Stimulated activated CD8-positive, alpha-beta memory T cell treated with anti-CD3 and anti-CD28 coated beads, Interleukin-15, amount 100 ng/mL, for 48 hours (primary cell): Measurements from ENCODE around the gene BTBD9.

Experiments
- DNase-seq, 2 donors: peaks; one replicate each; pipeline ENCODE4 v3.0.0-alpha.2; 2020; ENCODE audit warnings: low read depth in 2 of 2

BTBD9 gene

DNA sequence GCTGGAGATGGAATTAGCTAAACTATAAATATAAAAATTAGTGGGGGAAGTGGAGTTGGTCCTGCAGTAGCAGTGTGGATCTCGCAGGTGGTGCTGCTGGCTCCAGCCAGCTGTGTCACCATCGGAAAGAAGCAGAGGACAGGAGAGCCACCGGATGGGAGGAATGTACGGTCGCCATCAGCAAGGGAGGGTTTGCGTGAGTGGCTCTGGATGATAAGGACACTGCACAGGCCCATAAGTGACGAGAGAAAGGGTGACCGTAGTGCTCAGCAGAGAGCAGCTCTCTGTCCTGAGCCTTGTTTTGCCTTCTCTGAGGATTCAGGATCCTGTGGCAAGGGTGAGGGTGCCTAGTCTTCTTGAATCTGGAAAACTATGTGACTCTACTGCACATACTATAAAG is 441.5 kb downstream of the BTBD9 start:
- DNase-seq = no peak

GRCh38 chr6:38195113-38195635 is 444.6 kb downstream of the BTBD9 start:
- DNase-seq = no peak

DNA sequence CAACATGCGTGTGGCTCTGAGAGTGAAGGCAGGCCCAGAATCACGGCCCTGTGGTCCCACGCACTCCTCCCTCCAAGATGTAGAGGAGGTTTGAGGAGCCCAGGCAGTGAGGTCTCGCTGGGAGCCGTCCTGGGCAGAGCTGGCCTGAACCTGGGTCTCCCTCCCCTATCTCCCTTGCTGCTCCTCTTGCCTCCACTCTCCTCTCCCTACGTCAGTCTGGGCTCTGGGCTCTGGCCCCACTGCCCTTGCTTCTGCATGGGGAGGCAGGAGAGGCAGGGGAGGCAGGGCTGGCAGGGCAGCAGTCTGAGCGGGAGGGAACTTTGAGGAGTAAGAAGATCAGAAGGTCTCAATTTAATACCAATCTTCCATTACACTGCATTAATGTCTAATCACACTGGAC is 445.1 kb downstream of the BTBD9 start:
- no peak for DNase-seq

DNA sequence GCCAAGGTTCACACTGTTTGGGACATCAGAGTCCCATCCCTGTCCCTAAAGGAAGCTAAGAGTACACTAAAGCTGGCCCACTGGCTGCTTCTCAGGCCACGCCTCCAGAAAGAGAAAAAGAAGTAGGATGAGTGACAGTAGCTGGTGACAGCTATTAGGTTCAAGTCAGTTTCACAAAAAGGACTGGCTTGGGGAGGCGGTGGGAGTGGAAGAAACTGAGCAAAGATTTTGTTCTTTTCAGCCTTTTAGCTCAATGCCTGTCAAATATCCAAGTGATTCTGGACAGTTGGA is 445.5 kb downstream of the BTBD9 start:
- no peak for DNase-seq

- DNase-seq = no peak
Observed at GRCh38 chr6:38193481-38194281, 446.0 kb downstream of the BTBD9 start.

DNA sequence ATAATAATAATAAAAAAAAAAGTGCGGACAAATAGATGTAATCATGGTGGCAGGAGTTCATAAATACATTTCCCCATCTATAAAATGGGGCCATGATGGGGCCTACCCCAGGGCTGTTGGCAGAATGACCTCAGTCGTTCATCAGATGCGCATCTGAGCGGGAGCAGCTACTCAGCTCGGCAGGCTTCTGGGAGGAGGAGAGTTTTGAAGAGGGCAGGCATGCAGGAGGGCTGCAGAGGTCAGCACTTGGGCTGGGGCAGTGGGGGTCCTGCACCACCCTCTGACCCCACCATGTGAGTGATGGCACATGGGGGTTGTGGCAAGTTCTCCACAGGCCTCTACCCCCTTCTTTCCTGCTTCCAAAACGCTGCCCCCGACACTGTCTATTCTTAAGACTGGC is 446.7 kb downstream of the BTBD9 start:
- DNase-seq = no peak

DNA sequence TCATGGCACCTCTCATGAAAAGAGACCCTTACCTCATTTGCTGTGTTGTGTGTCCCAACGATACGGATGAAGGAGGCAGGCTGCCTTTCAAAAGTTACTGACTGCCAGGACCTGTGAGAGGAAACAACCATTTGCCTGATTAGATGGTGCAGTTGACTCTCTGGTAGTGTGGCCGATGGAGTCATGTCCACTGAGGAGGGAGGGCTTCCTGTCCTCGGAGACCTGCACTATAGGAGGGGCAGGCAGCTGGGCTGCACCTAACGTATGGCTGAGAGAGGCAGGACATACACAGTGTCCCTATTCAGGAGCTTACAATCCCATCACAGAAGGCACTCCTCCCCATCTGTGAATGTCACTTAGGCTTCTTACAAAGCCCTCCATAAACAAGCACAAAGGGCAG is 447.2 kb downstream of the BTBD9 start:
- DNase-seq = no peak

DNA sequence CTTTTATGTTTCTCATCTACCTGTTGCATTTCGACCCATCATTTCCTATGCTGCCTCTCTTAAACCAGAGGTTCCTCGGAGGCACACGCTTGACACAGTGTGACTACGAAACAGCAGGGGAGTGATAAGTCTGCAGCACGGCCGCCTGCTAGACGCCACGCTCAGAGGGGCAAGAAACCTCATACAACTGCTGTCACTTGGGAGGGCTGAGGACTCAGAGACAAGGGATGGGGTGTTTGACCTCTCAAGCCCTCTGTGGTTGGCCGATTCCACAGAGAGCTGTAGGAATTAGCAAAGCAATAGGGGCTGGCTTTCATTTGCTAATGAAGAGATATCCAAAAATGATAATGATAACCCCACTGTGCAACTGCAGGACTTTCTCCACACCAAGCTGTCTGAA is 447.7 kb downstream of the BTBD9 start:
- DNase-seq = no peak

DNA sequence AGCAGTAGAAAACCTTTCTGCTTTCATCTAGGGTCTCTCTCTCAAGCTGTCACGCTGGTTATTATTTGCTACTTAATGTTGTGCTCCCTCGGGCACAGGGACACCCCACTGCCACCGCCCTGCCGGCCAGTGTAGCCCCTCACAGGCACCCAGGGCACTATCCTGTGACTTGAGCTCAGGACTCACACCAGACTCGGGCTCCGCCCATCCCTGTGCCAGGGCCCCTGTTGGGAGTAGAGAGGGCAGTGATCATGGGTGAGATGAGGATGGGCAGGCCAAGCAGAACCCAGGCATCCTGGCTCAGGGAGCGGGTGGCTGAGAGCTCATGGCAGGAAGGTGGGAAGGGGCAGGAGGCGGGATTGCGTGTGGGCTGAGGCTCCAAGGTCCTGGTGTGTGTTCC is 448.3 kb downstream of the BTBD9 start:
- no peak for DNase-seq

DNA sequence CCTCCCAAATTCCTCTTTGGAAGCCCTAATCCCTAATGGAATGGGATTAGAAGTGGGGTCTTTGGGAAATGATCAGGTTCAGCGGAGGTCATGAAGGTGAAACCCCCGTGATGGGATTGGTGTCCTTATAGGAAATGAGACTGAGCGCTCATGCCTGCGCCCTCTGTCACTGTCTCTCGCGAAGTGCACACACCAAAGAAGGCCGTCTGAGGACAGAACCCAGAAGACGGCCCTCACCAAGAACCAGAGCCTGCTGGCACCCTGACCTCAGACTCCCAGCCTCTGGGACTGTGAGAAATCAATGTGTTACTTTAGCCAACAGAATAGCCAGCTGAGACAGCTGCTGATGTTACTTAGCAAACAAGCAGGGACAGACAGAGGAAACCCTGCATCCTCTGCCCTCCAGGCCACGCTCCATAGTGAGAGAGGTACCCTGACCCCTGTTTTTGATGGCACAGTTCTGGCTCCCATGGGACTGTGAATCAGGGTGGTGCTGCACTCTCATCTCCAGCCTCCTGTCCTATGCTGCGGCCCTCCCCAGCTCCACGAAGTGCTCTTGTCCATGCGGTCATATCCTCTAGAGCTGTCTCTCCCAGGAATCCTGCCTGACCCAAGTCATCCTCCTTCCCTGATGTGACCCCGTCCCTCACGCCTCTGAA is 450.9 kb downstream of the BTBD9 start:
- DNase-seq = no peak

- no peak for DNase-seq
Observed at GRCh38 chr6:38187811-38188590, 451.7 kb downstream of the BTBD9 start.

DNA sequence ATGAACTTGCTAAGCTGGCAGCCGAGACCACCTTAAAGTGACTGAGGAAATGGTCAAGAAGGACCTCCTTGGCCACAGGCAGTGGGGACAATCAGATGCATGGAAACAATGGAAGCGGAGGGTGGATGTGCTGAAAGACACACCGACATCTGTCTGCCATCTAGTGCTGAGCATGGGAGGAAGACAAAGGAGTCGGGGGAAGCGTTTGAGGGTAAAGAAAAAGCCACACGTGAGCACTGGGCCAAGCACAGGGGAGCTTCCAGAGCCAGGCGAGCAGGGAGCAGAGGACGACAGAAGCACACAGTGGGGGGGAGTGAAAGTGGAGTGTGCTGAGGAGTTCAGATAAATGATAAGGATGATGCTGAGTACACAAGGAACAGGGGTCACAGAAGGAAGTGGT is 452.4 kb downstream of the BTBD9 start:
- no peak for DNase-seq

DNA sequence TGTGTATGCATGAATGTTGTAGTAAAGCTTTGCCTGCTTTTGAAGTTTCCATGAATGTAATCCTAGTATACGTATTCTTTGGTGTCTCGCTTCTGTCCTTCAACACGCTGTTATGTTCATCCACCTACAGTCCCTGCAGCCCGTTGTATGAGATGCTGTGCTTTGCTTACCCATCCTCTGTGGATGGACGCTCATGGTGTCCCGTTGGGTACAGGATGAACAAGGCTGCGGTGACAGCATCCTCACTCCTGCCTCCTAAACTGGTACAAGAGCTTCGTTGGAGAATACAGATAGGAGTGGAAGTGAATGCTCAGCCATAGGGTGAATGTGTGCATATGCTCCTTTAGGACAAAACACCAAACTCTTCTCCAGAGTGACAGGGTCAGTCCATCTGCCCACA is 454.0 kb downstream of the BTBD9 start:
- no peak for DNase-seq

DNA sequence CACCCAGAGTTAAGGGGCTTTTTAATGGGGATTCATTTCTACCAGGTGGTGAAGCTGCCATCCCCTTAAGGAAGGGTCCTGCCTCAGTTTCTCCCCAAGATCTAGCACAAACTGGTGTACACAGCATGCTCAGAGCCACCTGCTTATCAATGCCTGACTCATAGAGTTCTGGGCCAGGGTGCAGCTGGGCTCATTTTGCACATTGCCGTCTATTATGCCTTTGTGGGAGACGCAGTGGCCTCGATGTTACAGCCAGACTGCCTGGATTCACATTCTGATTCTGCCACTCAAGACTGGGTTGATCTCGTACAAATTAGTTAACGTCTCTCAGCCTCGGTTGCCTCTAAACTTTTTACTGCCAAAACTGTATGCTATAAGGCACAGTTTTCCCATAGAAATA is 454.5 kb downstream of the BTBD9 start:
- DNase-seq = no peak

GRCh38 chr6:38184585-38185080 is 455.1 kb downstream of the BTBD9 start:
- DNase-seq = no peak

GRCh38 chr6:38183856-38184584 is 455.7 kb downstream of the BTBD9 start:
- DNase-seq = no peak

- no peak for DNase-seq
Observed at GRCh38 chr6:38182426-38182825, 457.3 kb downstream of the BTBD9 start.

DNA sequence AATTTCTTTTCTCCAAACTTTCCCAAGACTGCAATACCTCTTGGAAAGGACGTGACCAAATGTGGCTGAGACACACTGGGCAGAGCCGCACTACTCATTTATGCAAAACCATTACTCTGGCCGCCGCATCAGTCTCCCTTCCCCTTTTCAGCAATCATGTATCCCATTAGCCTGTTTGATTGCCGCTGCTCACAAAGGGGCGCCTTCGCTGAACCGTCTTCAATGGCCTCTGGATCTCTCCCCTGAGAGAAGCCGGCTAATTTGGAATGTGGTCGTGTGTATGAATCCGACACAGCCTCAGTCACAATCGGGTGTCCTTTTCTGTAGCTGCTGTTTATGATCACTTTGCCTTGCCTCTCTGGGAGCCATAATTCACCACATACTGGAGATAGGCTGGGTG is 459.1 kb downstream of the BTBD9 start:
- no peak for DNase-seq

- DNase-seq = no peak
Observed at GRCh38 chr6:38179794-38180430, 459.8 kb downstream of the BTBD9 start.

DNA sequence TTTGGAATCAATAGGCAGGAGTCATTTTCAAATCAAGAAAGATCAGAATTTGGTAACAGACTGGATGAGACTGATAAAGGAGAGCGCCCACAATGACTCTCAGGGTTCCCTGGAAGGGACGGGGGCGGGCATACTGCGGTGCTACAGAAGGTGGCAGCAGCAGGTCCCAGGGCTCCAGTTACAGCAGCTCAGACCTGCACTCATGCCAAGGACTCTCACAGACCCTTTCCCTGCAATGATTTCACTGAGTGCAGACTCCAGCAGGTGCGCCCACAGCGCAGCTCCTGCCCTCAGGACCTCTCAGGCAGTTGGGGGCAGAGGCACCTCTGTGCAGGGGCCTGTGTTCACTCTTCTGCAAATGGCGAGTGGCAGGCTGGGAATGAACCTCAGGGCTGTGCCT is 460.4 kb downstream of the BTBD9 start:
- DNase-seq = no peak

DNA sequence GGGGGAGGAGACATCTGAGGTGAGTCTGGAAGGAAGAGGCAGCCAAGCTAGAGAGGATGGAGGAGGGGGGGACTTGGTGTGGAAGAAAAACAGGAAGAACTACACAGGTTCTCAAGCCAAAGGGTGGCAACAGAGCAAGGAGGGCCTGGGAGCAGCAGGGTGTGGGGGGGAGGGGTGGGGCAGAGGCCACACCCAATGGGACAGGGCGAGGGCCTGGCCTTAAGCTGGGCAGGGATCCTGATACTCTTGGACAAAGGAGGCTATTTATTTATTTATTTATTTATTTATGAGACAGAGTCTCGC is 461.2 kb downstream of the BTBD9 start:
- DNase-seq = no peak
